Lung (tissue), 12 donors: ENCODE data around the gene GPD2. TPM values are rescaled to one million over a fixed set of nuclear protein-coding genes. Genes with fewer than 3 reads are reported as not detected.
A peak's percentile ranks its signal among the peaks of the same experiment; 100 is the strongest.

Experiments
- ATAC-seq: fragments of 200-7000 bp; cut with Tn5 transposase; one replicate; pipeline ENCODE4 v1.9.1; 2020; ENCODE audit warnings: moderate number of reproducible peaks; ENCODE audit not compliant: insufficient read depth, low FRiP score
- DNase-seq, 3 donors: peaks; one replicate each; pipeline ENCODE4 v3.0.0-alpha.2; 2013 to 2017
- H3K27ac ChIP-seq, 2 donors: one replicate each; pipeline ENCODE4 v1.5.1; 2013; ENCODE audit warnings: mild to moderate bottlenecking in 2 of 2, moderate library complexity in 2 of 2, control low read depth in 1 of 2, inconsistent platforms in 1 of 2, low read depth in 1 of 2, low read length in 1 of 2
- H3K27me3 ChIP-seq, 3 donors: one replicate each; pipeline ENCODE4 v1.5.1; 2013; ENCODE audit warnings: low read length in 2 of 3; ENCODE audit not compliant: control insufficient read depth in 3 of 3, insufficient read depth in 3 of 3
- H3K36me3 ChIP-seq, 4 donors: one replicate each; pipeline ENCODE4 v1.5.1; 2013; ENCODE audit warnings: low read length in 4 of 4, mild to moderate bottlenecking in 1 of 4, moderate library complexity in 1 of 4; ENCODE audit not compliant: control insufficient read depth in 4 of 4, insufficient read depth in 4 of 4
- H3K4me1 ChIP-seq, 5 donors: one replicate each; pipeline ENCODE4 v1.5.1; 2013; ENCODE audit warnings: low read length in 5 of 5, mild to moderate bottlenecking in 2 of 5, moderate library complexity in 1 of 5; ENCODE audit not compliant: control insufficient read depth in 5 of 5, insufficient read depth in 5 of 5
- H3K4me3 ChIP-seq: one replicate; pipeline ENCODE4 v1.5.1; 2013; ENCODE audit warnings: mild to moderate bottlenecking, control low read depth, moderate library complexity
- H3K9ac ChIP-seq, 2 donors: one replicate each; pipeline ENCODE4 v1.5.1; 2013; ENCODE audit warnings: low read length in 2 of 2, control low read depth in 1 of 2; ENCODE audit not compliant: insufficient read depth in 1 of 2
- H3K9me3 ChIP-seq, 4 donors: one replicate each; pipeline ENCODE4 v1.5.1; 2013; ENCODE audit warnings: low read length in 3 of 4, mild to moderate bottlenecking in 1 of 4, moderate library complexity in 1 of 4; ENCODE audit not compliant: control insufficient read depth in 4 of 4, insufficient read depth in 3 of 4
- WGBS, 2 donors: extraction: QIAGEN DNeasy Blood & Tissue Kit; methylation state at CpG; one replicate each; pipeline ENCODE4 v1.1.7; 2013; 5-methylcytosine and 5-hydroxymethylcytosine counted together
- polyA plus RNA-seq, 2 donors: library from polyadenylated mRNA; stranded (reverse); fragments of 200-250 nt; gene quantifications; one replicate each; pipeline ENCODE4 v1.2.1, GENCODE V29; 2013
- total RNA-seq, 2 donors: library from RNA; depleted of rRNA in 1 of 2; stranded (reverse); fragments of >200 nt in 1 of 2; gene quantifications; one replicate each; pipeline ENCODE4 v1.2.1, GENCODE V29; 2014 to 2021
- TF ChIP-seq, protein P1 (sequence below): IDR thresholded peaks from 2 replicates; pipeline ENCODE4 v1.5.1; 2012; ENCODE audit warnings: mild to moderate bottlenecking; ENCODE audit errors: control extremely low read depth, extremely low read depth
- donor health status: control.
- donor health status: control.
- donor health status: Bipolar disorder and iron deficiency.
- donor health status: healthy.
- donor health status: DM: yes; HTN: yes; CAD: no.

The GPD2 gene
- total and polyA plus RNA-seq, 4 donors: 8.1 to 50.4 (median 28.9) TPM

DNA sequence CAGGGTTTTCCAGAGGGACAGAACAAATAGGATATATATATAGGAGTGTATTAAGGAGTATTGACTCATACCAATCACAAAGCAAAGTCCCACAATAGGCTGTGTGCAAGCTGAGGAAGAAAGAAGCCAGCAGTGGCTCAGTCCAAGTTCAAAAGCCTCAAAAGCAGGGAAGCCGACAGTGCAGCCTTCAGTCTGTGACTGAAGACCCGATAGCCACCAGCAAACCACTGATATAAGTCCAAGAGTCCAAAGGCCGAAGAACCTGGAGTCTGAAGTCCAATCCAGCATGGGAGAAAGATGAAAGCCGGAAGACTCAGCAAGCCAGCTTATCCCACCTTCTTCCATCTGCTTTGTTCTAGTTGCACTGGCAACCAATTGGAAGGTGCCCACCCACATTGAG is 39.0 kb upstream of the GPD2 start:
- WGBS, 2 donors: 95 to 99% methylated on average over 4 of the region's 4 CpGs
- no peak overlapping the region for H3K9ac ChIP-seq
- peaks cover 0 to 2% (median 0%) of the 10 kb centered on the region in 4 donors for H3K36me3 ChIP-seq
- ATAC-seq (no peak), DNase-seq (no peak)
- peaks cover 0 to 15% (median 0%) of the 10 kb centered on the region in 5 donors for H3K4me1 ChIP-seq
- H3K27me3 ChIP-seq: no peaks in the 10 kb centered on the region
- no peak overlapping the region for H3K4me3 ChIP-seq
- no peaks in the 10 kb centered on the region for H3K9me3 ChIP-seq
- TF ChIP-seq, protein P1, sequence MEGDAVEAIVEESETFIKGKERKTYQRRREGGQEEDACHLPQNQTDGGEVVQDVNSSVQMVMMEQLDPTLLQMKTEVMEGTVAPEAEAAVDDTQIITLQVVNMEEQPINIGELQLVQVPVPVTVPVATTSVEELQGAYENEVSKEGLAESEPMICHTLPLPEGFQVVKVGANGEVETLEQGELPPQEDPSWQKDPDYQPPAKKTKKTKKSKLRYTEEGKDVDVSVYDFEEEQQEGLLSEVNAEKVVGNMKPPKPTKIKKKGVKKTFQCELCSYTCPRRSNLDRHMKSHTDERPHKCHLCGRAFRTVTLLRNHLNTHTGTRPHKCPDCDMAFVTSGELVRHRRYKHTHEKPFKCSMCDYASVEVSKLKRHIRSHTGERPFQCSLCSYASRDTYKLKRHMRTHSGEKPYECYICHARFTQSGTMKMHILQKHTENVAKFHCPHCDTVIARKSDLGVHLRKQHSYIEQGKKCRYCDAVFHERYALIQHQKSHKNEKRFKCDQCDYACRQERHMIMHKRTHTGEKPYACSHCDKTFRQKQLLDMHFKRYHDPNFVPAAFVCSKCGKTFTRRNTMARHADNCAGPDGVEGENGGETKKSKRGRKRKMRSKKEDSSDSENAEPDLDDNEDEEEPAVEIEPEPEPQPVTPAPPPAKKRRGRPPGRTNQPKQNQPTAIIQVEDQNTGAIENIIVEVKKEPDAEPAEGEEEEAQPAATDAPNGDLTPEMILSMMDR: no peak
- H3K27ac ChIP-seq: no peak overlapping the region

DNA sequence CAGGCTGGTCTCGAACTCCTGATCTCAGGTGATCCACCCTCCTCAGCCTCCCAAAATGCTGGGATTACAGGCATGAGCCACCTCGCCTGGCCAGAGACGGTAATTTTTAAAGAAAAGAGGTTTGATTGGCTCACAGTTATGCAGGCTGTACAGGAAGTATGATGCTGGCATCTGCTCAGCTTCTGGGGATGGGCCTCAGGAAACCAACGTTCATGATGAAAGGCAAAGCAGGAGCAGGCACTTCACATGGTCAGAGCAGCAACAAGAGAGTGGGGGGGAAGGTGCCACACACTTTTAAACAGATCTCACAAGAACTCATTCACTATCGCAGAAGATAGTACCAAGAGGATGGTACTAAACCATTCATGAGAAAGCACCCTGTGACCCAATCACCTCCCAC is 38.0 kb upstream of the GPD2 start:
- Histone ChIP-seq H3K27ac (no peak overlapping the region), H3K9ac (no peak overlapping the region), H3K36me3 (peaks cover 0 to 2% (median 0%) of the 10 kb centered on the region in 4 donors), H3K4me1 (peaks cover 0 to 15% (median 0%) of the 10 kb centered on the region in 5 donors), H3K27me3 (no peaks in the 10 kb centered on the region), H3K9me3 (no peaks in the 10 kb centered on the region), H3K4me3 (no peak overlapping the region)
- DNase-seq (no peak), ATAC-seq (no peak)
- TF ChIP-seq, protein P1: no peak
- 52 to 72% methylated on average over 5 of the region's 5 CpGs for WGBS, 2 donors

DNA sequence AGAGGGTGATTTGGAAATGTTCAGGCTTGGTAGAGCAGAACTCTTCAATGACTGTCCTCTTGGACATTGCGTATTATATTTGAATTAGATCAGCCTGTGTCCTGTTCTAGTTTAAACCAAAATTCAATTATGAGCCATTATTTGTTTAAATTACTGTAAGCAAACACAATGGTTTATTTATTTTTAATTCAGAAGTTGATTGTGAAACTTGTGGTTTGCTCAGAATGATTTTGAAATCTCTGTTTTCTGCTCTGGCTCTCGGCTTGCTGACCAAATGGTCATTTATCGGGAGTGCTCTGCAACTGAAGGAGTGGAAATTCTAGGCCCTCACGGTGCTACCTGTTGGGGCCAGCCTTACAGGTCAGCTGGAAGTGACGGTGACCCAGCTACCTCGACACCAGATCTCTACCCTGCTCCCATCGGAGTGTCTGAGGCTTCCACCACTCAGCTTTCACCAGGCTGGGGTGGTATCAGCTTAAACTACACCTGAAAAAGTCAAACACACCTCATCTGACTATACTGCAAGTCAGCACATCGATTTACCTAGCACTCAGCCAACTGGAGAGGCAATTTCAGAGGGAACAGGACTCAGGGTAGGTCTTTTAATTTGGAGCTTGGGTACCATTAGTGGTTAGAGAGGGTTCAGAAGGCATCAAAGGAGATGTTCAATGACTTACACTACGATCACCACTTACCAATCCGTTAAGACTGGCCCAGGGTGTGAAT is 36.8 kb upstream of the GPD2 start:
- H3K9me3 ChIP-seq: no peaks in the 10 kb centered on the region
- no peak overlapping the region for H3K4me3 ChIP-seq
- H3K27me3 ChIP-seq: no peaks in the 10 kb centered on the region
- DNase-seq (peak in 2 of 3 donors; percentile 45 to 67), ATAC-seq (no peak)
- H3K36me3 ChIP-seq: peaks cover 0 to 2% (median 0%) of the 10 kb centered on the region in 4 donors
- TF ChIP-seq, protein P1: no peak
- H3K4me1 ChIP-seq: peaks cover 0 to 15% (median 0%) of the 10 kb centered on the region in 5 donors
- 43 to 50% methylated on average over 10 of the region's 10 CpGs for WGBS, 2 donors
- H3K27ac ChIP-seq: peak overlapping the region in 1 of 2 donors; percentile 84
- peak overlapping the region; percentile 73 to 95 for H3K9ac ChIP-seq
